ENCODE measurements around the gene PSMD6.

The PSMD6 gene

GRCh38 chr3:64010199-64010598, 13.1 kb downstream of the PSMD6 start:
- no peaks in the 10 kb centered on the region for H3K27me3 Mint-ChIP-seq
- no peaks in the 10 kb centered on the region for H3K9me3 Mint-ChIP-seq
- CTCF ChIA-PET: interaction anchor here (0.6 to 1.6 kb wide), 3 partner anchors 16 to 54 kb away, joined by 4 to 7 read pairs (median 4); no protein-coding TSS in a partner anchor
- no peak overlapping the region for H3K27ac Mint-ChIP-seq
- peaks cover 23% of the 10 kb centered on the region for H3K4me1 Mint-ChIP-seq
- no peak overlapping the region for H3K4me3 Mint-ChIP-seq
- peaks cover 61% of the 10 kb centered on the region for H3K36me3 Mint-ChIP-seq
- DNase-seq: no peak

GRCh38 chr3:64009528-64009927, 13.8 kb downstream of the PSMD6 start:
- Mint-ChIP-seq H3K27ac (no peak overlapping the region), H3K9me3 (no peaks in the 10 kb centered on the region), H3K27me3 (no peaks in the 10 kb centered on the region), H3K4me1 (peaks cover 20% of the 10 kb centered on the region), H3K4me3 (no peak overlapping the region), H3K36me3 (peaks cover 55% of the 10 kb centered on the region)
- DNase-seq: no peak
- CTCF ChIA-PET: interaction anchor here (1.2 kb wide), 1 partner anchor 48 kb away, joined by 4 read pairs; no protein-coding TSS in a partner anchor

GRCh38 chr3:64008487-64009351, 14.6 kb downstream of the PSMD6 start:
- Mint-ChIP-seq H3K27ac (no peak overlapping the region), H3K9me3 (no peaks in the 10 kb centered on the region), H3K4me3 (no peak overlapping the region), H3K27me3 (no peaks in the 10 kb centered on the region), H3K4me1 (peaks cover 20% of the 10 kb centered on the region), H3K36me3 (peaks cover 47% of the 10 kb centered on the region)
- DNase-seq: no peak
- CTCF ChIA-PET: interaction anchor here (0.6 to 2.5 kb wide), 7 partner anchors 9 to 45 kb away, joined by 3 to 17 read pairs (median 4); partner anchors contain the start of gene PSMD6

- no peak for DNase-seq
- H3K27ac Mint-ChIP-seq: no peak overlapping the region
- CTCF ChIA-PET: interaction anchor here (1.1 to 2.5 kb wide), 6 partner anchors 10 to 45 kb away, joined by 3 to 17 read pairs (median 6); partner anchors contain the start of gene PSMD6
- H3K36me3 Mint-ChIP-seq: peaks cover 42% of the 10 kb centered on the region
- H3K4me3 Mint-ChIP-seq: no peak overlapping the region
- no peaks in the 10 kb centered on the region for H3K9me3 Mint-ChIP-seq
- no peaks in the 10 kb centered on the region for H3K27me3 Mint-ChIP-seq
- peaks cover 20% of the 10 kb centered on the region for H3K4me1 Mint-ChIP-seq
These were observed 15.3 kb downstream of the PSMD6 start for GRCh38 chr3:64008017-64008416.

GRCh38 chr3:64003589-64003988, 19.7 kb downstream of the PSMD6 start:
- Mint-ChIP-seq H3K36me3 (peaks cover 41% of the 10 kb centered on the region), H3K27ac (no peak overlapping the region), H3K27me3 (no peaks in the 10 kb centered on the region), H3K9me3 (no peaks in the 10 kb centered on the region), H3K4me3 (no peak overlapping the region), H3K4me1 (peaks cover 7% of the 10 kb centered on the region)
- DNase-seq: no peak
- CTCF ChIA-PET: interaction anchor here (1.0 to 1.3 kb wide), 2 partner anchors 9 to 42 kb away, joined by 4 read pairs; no protein-coding TSS in a partner anchor

- Mint-ChIP-seq H3K9me3 (no peaks in the 10 kb centered on the region), H3K27ac (no peak overlapping the region), H3K4me3 (no peak overlapping the region), H3K36me3 (peaks cover 48% of the 10 kb centered on the region), H3K4me1 (no peaks in the 10 kb centered on the region), H3K27me3 (no peaks in the 10 kb centered on the region)
- DNase-seq: no peak
- CTCF ChIA-PET: no interaction called here
These were observed 21.1 kb downstream of the PSMD6 start for GRCh38 chr3:64002233-64002632.

- peaks cover 12% of the 10 kb centered on the region for H3K4me1 Mint-ChIP-seq
- H3K27ac Mint-ChIP-seq: peak overlapping the region; percentile 31
- H3K4me3 Mint-ChIP-seq: no peak overlapping the region
- H3K27me3 Mint-ChIP-seq: no peaks in the 10 kb centered on the region
- H3K36me3 Mint-ChIP-seq: peaks cover 64% of the 10 kb centered on the region
- no peak for DNase-seq
- no peaks in the 10 kb centered on the region for H3K9me3 Mint-ChIP-seq
- CTCF ChIA-PET: no interaction called here
These were observed 22.7 kb downstream of the PSMD6 start for GRCh38 chr3:64000453-64001055.

- Mint-ChIP-seq H3K27ac (peak overlapping the region; percentile 39), H3K9me3 (no peaks in the 10 kb centered on the region), H3K4me3 (no peak overlapping the region), H3K27me3 (no peaks in the 10 kb centered on the region), H3K36me3 (peaks cover 75% of the 10 kb centered on the region), H3K4me1 (peaks cover 23% of the 10 kb centered on the region)
- CTCF ChIA-PET: no interaction called here
- DNase-seq: no peak
These were observed 24.2 kb downstream of the PSMD6 start for GRCh38 chr3:63998852-63999754.

GRCh38 chr3:63995086-63995485, 28.2 kb downstream of the PSMD6 start:
- Mint-ChIP-seq H3K4me3 (no peak overlapping the region), H3K27me3 (no peaks in the 10 kb centered on the region), H3K9me3 (no peaks in the 10 kb centered on the region), H3K36me3 (peaks cover 88% of the 10 kb centered on the region), H3K27ac (peak overlapping the region; percentile 83), H3K4me1 (peaks cover 40% of the 10 kb centered on the region)
- CTCF ChIA-PET: interaction anchor here (1.5 to 5.6 kb wide), 9 partner anchors 8 to 177 kb away, joined by 4 to 139 read pairs (median 9); partner anchors contain the start of gene PSMD6
- no peak for DNase-seq

GRCh38 chr3:63993653-63994079, 29.6 kb downstream of the PSMD6 start:
- peaks cover 84% of the 10 kb centered on the region for H3K36me3 Mint-ChIP-seq
- H3K27ac Mint-ChIP-seq: peak overlapping the region; percentile 45
- H3K27me3 Mint-ChIP-seq: no peaks in the 10 kb centered on the region
- CTCF ChIA-PET: interaction anchor here (0.5 to 5.6 kb wide), 15 partner anchors 10 to 176 kb away, joined by 3 to 139 read pairs (median 5); partner anchors contain the start of gene PSMD6
- peaks cover 46% of the 10 kb centered on the region for H3K4me1 Mint-ChIP-seq
- DNase-seq: peak; percentile 64
- H3K9me3 Mint-ChIP-seq: no peaks in the 10 kb centered on the region
- no peak overlapping the region for H3K4me3 Mint-ChIP-seq

- CTCF ChIA-PET: interaction anchor here (0.5 to 5.6 kb wide), 9 partner anchors 13 to 64 kb away, joined by 3 to 139 read pairs (median 9); partner anchors contain the start of gene PSMD6
- H3K9me3 Mint-ChIP-seq: no peaks in the 10 kb centered on the region
- H3K27me3 Mint-ChIP-seq: no peaks in the 10 kb centered on the region
- H3K27ac Mint-ChIP-seq: peak overlapping the region; percentile 73
- H3K4me1 Mint-ChIP-seq: peaks cover 56% of the 10 kb centered on the region
- H3K36me3 Mint-ChIP-seq: peaks cover 85% of the 10 kb centered on the region
- no peak for DNase-seq
- H3K4me3 Mint-ChIP-seq: no peak overlapping the region
These were observed 30.6 kb downstream of the PSMD6 start for GRCh38 chr3:63992516-63993209.

GRCh38 chr3:63991666-63992065, 31.6 kb downstream of the PSMD6 start:
- CTCF ChIA-PET: interaction anchor here (0.8 to 5.6 kb wide), 4 partner anchors 16 to 123 kb away, joined by 3 to 139 read pairs (median 21); partner anchors contain the start of gene PSMD6
- H3K36me3 Mint-ChIP-seq: peaks cover 86% of the 10 kb centered on the region
- DNase-seq: no peak
- H3K27ac Mint-ChIP-seq: peak overlapping the region; percentile 77
- H3K4me3 Mint-ChIP-seq: no peak overlapping the region
- no peaks in the 10 kb centered on the region for H3K9me3 Mint-ChIP-seq
- H3K27me3 Mint-ChIP-seq: no peaks in the 10 kb centered on the region
- H3K4me1 Mint-ChIP-seq: peaks cover 57% of the 10 kb centered on the region

- H3K4me3 Mint-ChIP-seq: no peak overlapping the region
- peaks cover 86% of the 10 kb centered on the region for H3K36me3 Mint-ChIP-seq
These were observed 32.6 kb downstream of the PSMD6 start for GRCh38 chr3:63990733-63991132.

More at GRCh38 chr3:63990733-63991132, 32.6 kb downstream of the PSMD6 start:
- no peaks in the 10 kb centered on the region for H3K9me3 Mint-ChIP-seq
- H3K4me1 Mint-ChIP-seq: peaks cover 50% of the 10 kb centered on the region
- peak overlapping the region; percentile 69 for H3K27ac Mint-ChIP-seq
- H3K27me3 Mint-ChIP-seq: no peaks in the 10 kb centered on the region
- CTCF ChIA-PET: interaction anchor here (0.8 to 5.6 kb wide), 4 partner anchors 13 to 122 kb away, joined by 3 to 139 read pairs (median 15); partner anchors contain the start of gene PSMD6
- no peak for DNase-seq

All from activated naive CD4-positive, alpha-beta T cell treated with anti-CD3 and anti-CD28 coated beads, Interleukin-2, amount 10 ng/mL, durations not matched to agents 7 days and 5 days (primary cell).